Smooth muscle cell of the pulmonary artery (primary cell): ENCODE data around the gene B3GNT4. TPM values are rescaled to one million over a fixed set of nuclear protein-coding genes. Genes with fewer than 3 reads are reported as not detected.

Source experiments
- total RNA-seq: library from RNA; depleted of rRNA; stranded (reverse); fragments of >200 nt; gene quantifications from 2 replicates; pipeline ENCODE4 v1.2.3, GENCODE V29; 2014

The B3GNT4 gene
- total RNA-seq: 0.52 and 0.59 TPM in 2 replicates

DNA sequence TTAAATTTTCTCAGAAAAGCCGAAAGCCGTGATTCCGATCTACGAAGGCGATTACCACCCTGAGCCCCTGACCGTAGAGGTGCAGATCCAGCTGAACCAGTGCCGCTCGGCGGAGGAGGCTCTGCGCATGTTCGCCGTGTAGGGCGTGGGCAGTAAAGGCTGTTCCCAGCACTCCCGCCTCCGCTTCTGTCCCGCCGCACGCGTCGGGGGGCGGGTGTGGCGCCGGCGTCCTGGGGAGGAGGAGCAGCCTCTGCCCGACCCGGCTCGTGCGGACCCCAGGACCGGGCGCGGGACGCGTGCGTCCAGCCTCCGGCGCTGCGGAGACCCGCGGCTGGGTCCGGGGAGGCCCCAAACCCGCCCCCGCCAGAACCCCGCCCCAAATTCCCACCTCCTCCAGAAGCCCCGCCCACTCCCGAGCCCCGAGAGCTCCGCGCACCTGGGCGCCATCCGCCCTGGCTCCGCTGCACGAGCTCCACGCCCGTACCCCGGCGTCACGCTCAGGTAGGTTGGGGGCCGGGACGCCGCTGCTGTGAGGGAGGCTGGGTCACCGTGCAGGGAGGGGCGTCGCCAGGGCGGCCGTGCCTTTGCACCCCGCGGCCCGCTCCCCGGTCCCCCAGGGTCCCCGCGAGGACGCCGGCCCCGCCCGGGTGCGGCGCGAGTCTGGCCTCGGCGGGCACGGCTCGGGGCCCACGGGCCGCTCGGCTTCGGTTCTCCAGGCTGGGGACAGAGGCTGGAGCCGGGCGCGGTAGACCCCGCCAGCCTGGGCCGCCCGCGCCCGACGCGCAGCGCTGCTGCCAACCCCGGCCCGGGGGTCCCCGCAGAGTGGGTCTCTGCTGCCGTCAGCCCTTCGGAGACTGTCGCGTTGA is at the start of gene B3GNT4:
Gene B3GNT4 (plus strand): TSS at position 409 of the 866 bp plus-strand sequence. CDS start 910 bp downstream, outside the sequence.

GRCh38 chr12:122174155-122174845 is 29.2 kb upstream of the B3GNT4 start, which contains the start of gene IL31:
IL31 (minus strand) TSS chr12:122174221; CDS start chr12:122174172, 49 bp downstream.

DNA sequence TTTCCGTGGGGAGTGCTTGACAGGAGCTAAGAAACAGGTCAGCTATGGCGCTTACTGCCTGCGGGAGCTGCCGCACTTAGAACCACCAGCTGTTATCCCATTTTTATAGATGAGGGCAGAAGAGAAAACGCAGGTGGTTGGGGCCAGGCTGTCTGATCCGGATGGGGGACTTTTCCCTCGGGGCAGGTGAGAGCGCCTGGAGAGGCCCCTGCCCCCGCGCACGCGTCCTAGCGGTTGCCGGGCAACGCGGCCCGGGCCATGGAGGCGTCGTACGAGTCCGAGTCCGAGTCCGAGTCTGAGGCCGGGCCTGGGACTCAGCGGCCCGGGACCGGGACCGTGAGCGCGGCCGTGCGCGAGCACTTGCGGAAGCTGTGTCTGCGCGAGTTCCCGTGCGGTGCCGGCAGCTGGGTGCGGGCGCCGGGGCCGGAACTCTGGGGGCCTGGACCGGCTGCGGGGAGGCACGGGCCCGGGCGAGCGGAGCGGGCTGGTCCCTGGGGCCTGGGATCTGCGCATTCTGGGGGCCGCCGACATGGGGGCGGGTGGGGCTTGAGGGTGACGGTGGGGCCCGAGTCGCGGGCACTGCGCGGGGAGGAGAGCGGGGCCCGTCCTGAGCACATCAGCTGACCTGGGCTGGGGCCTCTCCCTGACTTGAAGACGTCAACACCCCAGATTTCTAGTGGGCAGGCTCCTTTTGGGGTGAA is 20.5 kb upstream of the B3GNT4 start, which contains the start of gene LRRC43:
Gene LRRC43 (plus strand): TSS at position 237 of the 701 bp plus-strand sequence. CDS start 22 bp downstream, at position 259.

DNA sequence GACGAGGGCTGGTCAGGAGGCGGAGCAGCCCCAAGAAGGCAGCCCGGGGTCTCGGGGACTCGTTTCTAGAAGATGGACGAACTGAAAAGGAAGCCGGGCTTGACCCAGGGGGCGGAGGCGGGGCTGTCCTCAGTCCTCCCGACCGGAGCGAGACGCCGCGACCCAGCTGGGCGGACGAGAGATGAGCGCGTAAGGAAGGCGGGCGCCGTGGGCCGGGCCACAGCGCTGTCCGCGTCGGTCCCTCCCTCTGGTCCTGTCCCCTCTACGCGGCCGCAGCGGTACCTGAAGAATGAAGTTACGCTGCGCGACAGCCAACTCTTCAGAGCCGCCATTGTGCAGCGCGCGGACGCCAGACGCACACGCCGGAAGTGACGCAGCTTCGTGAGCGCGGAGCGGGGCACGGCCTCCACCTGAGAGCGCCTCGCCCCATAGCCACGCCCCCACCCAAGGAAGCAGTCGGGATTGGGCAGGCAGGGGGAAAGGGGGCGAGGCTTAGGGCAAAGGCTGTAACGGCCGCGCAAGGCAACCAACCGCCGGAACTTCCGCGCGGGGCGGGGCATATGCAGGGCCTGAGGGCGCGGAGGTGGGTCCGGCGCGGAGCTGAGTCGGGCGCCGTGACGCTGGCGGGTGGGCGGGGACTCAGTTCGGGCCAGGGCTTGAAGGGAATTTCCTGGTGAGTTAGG is 22.3 kb downstream of the B3GNT4 start, which contains the start of gene DIABLO:
Gene DIABLO (minus strand): TSS at position 370 of the 683 bp plus-strand sequence. CDS start 38 bp downstream, at position 332.

Other genes starting within 250 kb of the B3GNT4 start
- 6.6 and 7.1 TPM in 2 replicates for gene BCL7A, start 181.8 kb upstream of the B3GNT4 start, total RNA-seq
- 25.2 and 27.7 TPM in 2 replicates for gene MLXIP, start 125.0 kb upstream of the B3GNT4 start, total RNA-seq
- not detected in 2 replicates for gene IL31, start 29.5 kb upstream of the B3GNT4 start, total RNA-seq
- gene LRRC43, start 20.6 kb upstream of the B3GNT4 start, total RNA-seq: 0.83 and 1.2 TPM in 2 replicates
- 48.7 and 53.5 TPM in 2 replicates for gene DIABLO, start 22.3 kb downstream of the B3GNT4 start, total RNA-seq
- 18.3 and 23.1 TPM in 2 replicates for gene VPS33A, start 62.8 kb downstream of the B3GNT4 start, total RNA-seq
- 63.5 and 85.5 TPM in 2 replicates for gene CLIP1, start 219.0 kb downstream of the B3GNT4 start, total RNA-seq